OCI-LY3 (cell line): ENCODE measurements around the gene ADSS1.

Experiments
- H2AFZ ChIP-seq: fragments of 200-600, 300-600 bp; shearing (Covaris generic); 2 replicates; pipeline ENCODE4 v1.6.0; 2014; ENCODE audit warnings: antibody characterized with exemption, low read depth, low read length
- H3K27ac ChIP-seq: fragments of 200-600, 300-600 bp; sonication (generic); 2 replicates; pipeline ENCODE4 v1.5.1; 2014; ENCODE audit warnings: mild to moderate bottlenecking, low read length, moderate library complexity, mixed read lengths
- H3K27me3 ChIP-seq: fragments of 200-600, 300-600 bp; sonication (generic); 2 replicates; pipeline ENCODE4 v1.6.1; 2014; ENCODE audit warnings: low read depth, low read length, mixed read lengths
- H3K36me3 ChIP-seq: fragments of 200-600, 300-600 bp; sonication (generic); replicated peaks from 2 replicates; pipeline ENCODE3; 2014; ENCODE audit warnings: low read depth, low read length, mixed read lengths
- H3K4me1 ChIP-seq: fragments of 300-600, 200-600 bp; sonication (generic); 2 replicates; pipeline ENCODE4 v1.6.1; 2014; ENCODE audit warnings: low read length, mixed read lengths
- H3K4me2 ChIP-seq: fragments of 200-600, 300-600 bp; sonication (generic); 2 replicates; pipeline ENCODE4 v1.6.1; 2014; ENCODE audit warnings: low read length, mixed read lengths
- H3K4me3 ChIP-seq: fragments of 300-600, 200-600 bp; sonication (generic); 2 replicates; pipeline ENCODE4 v1.5.1; 2014; ENCODE audit warnings: antibody characterized with exemption, mild to moderate bottlenecking, low read length, moderate library complexity
- H3K79me2 ChIP-seq: fragments of 300-600, 200-600 bp; shearing (Covaris generic); 2 replicates; pipeline ENCODE4 v1.6.1; 2014; ENCODE audit warnings: mild to moderate bottlenecking, low read length, mixed read lengths
- H3K9ac ChIP-seq: fragments of 300-600, 200-600 bp; shearing (Covaris generic); 2 replicates; pipeline ENCODE4 v1.6.0; 2014; ENCODE audit warnings: mild to moderate bottlenecking, low read length, moderate library complexity
- H3K9me3 ChIP-seq: fragments of 200-600, 300-600 bp; shearing (Covaris generic); 2 replicates; pipeline ENCODE4 v1.6.1; 2014; ENCODE audit warnings: low read length, mixed read lengths; ENCODE audit not compliant: insufficient read depth
- H4K20me1 ChIP-seq: fragments of 200-600, 300-600 bp; sonication (generic); 2 replicates; pipeline ENCODE4 v1.6.1; 2016; ENCODE audit warnings: low read length, mixed read lengths; ENCODE audit not compliant: insufficient read depth
- CTCF ChIP-seq: fragments of 200-600, 300-600 bp; sonication (generic); IDR thresholded peaks from 2 replicates; pipeline ENCODE4 v1.5.1; 2014; ENCODE audit warnings: antibody characterized with exemption, low read length, low read depth
- EZH2phosphoT487 ChIP-seq: fragments of 200-600 bp; shearing (Covaris generic); IDR thresholded peaks from 2 replicates; pipeline ENCODE4 v1.6.1; 2018; ENCODE audit warnings: antibody characterized with exemption, mixed run types, low read depth

The ADSS1 gene

GRCh38 chr14:104707608-104708595 lies 16.1 kb upstream of the ADSS1 start:
- no peaks in the 10 kb centered on the region for H3K4me1 ChIP-seq
- H4K20me1 ChIP-seq: 0 out of 2 replicates have a peak, but pooled peaks cover 2% of the 10 kb centered on the region
- H3K36me3 ChIP-seq: peaks cover 12% of the 10 kb centered on the region
- H3K27me3 ChIP-seq: no peaks in the 10 kb centered on the region
- no peaks in the 10 kb centered on the region for H3K79me2 ChIP-seq
- no peak overlapping the region for H3K4me2 ChIP-seq
- no peak overlapping the region for H3K27ac ChIP-seq
- H3K9ac ChIP-seq: no peak overlapping the region
- TF ChIP-seq CTCF (no peak), EZH2phosphoT487 (no peak)
- H2AFZ ChIP-seq: no peak overlapping the region
- H3K9me3 ChIP-seq: no peaks in the 10 kb centered on the region
- no peak overlapping the region for H3K4me3 ChIP-seq

GRCh38 chr14:104708606-104709268 lies 15.3 kb upstream of the ADSS1 start:
- Histone ChIP-seq H3K4me2 (no peak overlapping the region), H3K9me3 (no peaks in the 10 kb centered on the region), H3K4me1 (no peaks in the 10 kb centered on the region), H4K20me1 (no peaks in the 10 kb centered on the region), H3K27me3 (no peaks in the 10 kb centered on the region), H3K4me3 (no peak overlapping the region), H3K27ac (no peak overlapping the region), H3K36me3 (peaks cover 8% of the 10 kb centered on the region), H3K9ac (no peak overlapping the region), H3K79me2 (no peaks in the 10 kb centered on the region), H2AFZ (no peak overlapping the region)
- TF ChIP-seq EZH2phosphoT487 (no peak), CTCF (peak; percentile 91)

GRCh38 chr14:104709387-104710039 lies 14.5 kb upstream of the ADSS1 start:
- Histone ChIP-seq H3K4me1 (no peaks in the 10 kb centered on the region), H3K4me3 (no peak overlapping the region), H3K9ac (no peak overlapping the region), H4K20me1 (no peaks in the 10 kb centered on the region), H3K79me2 (no peaks in the 10 kb centered on the region), H3K27ac (no peak overlapping the region), H3K4me2 (no peak overlapping the region), H3K36me3 (peaks cover 4% of the 10 kb centered on the region), H3K9me3 (no peaks in the 10 kb centered on the region), H2AFZ (no peak overlapping the region), H3K27me3 (no peaks in the 10 kb centered on the region)
- TF ChIP-seq EZH2phosphoT487 (no peak), CTCF (no peak)
